Neural cell (in vitro differentiated cells): Measurements from ENCODE around the gene CYP4A22.
"Not testable (repeated sequence)": the region's sequence is repeated elsewhere in the genome, so short reads cannot be mapped to it uniquely, and the experiment has no call there.

Experiments used
- EP300 ChIP-seq: fragments of 450-650 bp; conservative IDR thresholded peaks from 2 replicates; pipeline ENCODE4 v1.6.1; 2014; ENCODE audit warnings: antibody characterized with exemption, mild to moderate bottlenecking, moderate library complexity; ENCODE audit not compliant: poor library complexity, severe bottlenecking
- EZH2 ChIP-seq: fragments of 200-600, 300-800 bp; shearing (Covaris generic), sonication (generic); IDR thresholded peaks from 2 replicates; pipeline ENCODE4 v1.6.1; 2014; ENCODE audit warnings: antibody characterized with exemption, low read length, borderline replicate concordance, mild to moderate bottlenecking; ENCODE audit not compliant: insufficient read depth, poor library complexity, severe bottlenecking
- POLR2AphosphoS5 ChIP-seq: IDR thresholded peaks from 2 replicates; pipeline ENCODE4 v1.6.1; 2012
- RAD21 ChIP-seq: fragments of 450-650 bp; conservative IDR thresholded peaks from 2 replicates; pipeline ENCODE4 v1.6.1; 2014; ENCODE audit warnings: antibody characterized with exemption, mild to moderate bottlenecking, moderate library complexity
- SMC3 ChIP-seq: fragments of 450-650 bp; conservative IDR thresholded peaks from 2 replicates; pipeline ENCODE4 v1.6.1; 2014; ENCODE audit warnings: antibody characterized with exemption, mild to moderate bottlenecking, moderate library complexity; ENCODE audit not compliant: poor library complexity
- TAF1 ChIP-seq: IDR thresholded peaks from 2 replicates; pipeline ENCODE4 v1.6.1; 2012; ENCODE audit warnings: low read depth
- TF ChIP-seq, protein P1 (sequence below): fragments of 450-650 bp; IDR thresholded peaks from 2 replicates; pipeline ENCODE4 v1.5.1; 2014; ENCODE audit warnings: antibody characterized with exemption, mild to moderate bottlenecking, moderate library complexity; ENCODE audit not compliant: poor library complexity, severe bottlenecking
- TF ChIP-seq, protein P2 (sequence below): IDR thresholded peaks from 2 replicates; pipeline ENCODE4 v1.6.1; 2012; ENCODE audit warnings: borderline replicate concordance

DNA sequence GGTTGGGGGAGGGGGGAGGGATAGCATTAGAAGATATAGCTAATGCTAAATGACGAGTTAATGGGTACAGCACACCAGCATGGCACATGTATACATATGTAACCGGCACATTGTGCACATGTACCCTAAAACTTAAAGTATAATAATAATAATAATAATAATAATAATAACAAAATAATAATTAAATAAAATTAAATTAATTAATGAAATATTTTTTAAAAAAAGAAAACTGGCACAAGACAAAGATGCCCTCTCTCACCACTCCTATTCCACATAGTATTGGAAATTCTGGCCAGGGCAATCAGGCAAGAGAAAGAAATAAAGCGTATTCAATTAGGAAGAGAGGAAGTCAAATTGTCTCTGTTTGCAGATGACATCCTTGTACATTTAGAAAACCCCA is 20.7 kb downstream of the CYP4A22 start:
- TF ChIP-seq, protein P1, sequence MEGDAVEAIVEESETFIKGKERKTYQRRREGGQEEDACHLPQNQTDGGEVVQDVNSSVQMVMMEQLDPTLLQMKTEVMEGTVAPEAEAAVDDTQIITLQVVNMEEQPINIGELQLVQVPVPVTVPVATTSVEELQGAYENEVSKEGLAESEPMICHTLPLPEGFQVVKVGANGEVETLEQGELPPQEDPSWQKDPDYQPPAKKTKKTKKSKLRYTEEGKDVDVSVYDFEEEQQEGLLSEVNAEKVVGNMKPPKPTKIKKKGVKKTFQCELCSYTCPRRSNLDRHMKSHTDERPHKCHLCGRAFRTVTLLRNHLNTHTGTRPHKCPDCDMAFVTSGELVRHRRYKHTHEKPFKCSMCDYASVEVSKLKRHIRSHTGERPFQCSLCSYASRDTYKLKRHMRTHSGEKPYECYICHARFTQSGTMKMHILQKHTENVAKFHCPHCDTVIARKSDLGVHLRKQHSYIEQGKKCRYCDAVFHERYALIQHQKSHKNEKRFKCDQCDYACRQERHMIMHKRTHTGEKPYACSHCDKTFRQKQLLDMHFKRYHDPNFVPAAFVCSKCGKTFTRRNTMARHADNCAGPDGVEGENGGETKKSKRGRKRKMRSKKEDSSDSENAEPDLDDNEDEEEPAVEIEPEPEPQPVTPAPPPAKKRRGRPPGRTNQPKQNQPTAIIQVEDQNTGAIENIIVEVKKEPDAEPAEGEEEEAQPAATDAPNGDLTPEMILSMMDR = not testable (repeated sequence)
- TF ChIP-seq EZH2, POLR2AphosphoS5, TAF1, SMC3, EP300, RAD21: not testable (repeated sequence)
- TF ChIP-seq, protein P2, sequence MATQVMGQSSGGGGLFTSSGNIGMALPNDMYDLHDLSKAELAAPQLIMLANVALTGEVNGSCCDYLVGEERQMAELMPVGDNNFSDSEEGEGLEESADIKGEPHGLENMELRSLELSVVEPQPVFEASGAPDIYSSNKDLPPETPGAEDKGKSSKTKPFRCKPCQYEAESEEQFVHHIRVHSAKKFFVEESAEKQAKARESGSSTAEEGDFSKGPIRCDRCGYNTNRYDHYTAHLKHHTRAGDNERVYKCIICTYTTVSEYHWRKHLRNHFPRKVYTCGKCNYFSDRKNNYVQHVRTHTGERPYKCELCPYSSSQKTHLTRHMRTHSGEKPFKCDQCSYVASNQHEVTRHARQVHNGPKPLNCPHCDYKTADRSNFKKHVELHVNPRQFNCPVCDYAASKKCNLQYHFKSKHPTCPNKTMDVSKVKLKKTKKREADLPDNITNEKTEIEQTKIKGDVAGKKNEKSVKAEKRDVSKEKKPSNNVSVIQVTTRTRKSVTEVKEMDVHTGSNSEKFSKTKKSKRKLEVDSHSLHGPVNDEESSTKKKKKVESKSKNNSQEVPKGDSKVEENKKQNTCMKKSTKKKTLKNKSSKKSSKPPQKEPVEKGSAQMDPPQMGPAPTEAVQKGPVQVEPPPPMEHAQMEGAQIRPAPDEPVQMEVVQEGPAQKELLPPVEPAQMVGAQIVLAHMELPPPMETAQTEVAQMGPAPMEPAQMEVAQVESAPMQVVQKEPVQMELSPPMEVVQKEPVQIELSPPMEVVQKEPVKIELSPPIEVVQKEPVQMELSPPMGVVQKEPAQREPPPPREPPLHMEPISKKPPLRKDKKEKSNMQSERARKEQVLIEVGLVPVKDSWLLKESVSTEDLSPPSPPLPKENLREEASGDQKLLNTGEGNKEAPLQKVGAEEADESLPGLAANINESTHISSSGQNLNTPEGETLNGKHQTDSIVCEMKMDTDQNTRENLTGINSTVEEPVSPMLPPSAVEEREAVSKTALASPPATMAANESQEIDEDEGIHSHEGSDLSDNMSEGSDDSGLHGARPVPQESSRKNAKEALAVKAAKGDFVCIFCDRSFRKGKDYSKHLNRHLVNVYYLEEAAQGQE = not testable (repeated sequence)
